ENCODE measurements around the gene RUNX3. TPM values are rescaled to one million over a fixed set of nuclear protein-coding genes. Genes with fewer than 3 reads are reported as not detected.

The RUNX3 gene
- polyA plus RNA-seq, 5 donors = 0.83 to 1.9 (median 1.5) TPM

GRCh38 chr1:24888061-24888970, 41.8 kb downstream of the RUNX3 start:
- DNase-seq = no peak

- DNase-seq = no peak
Observed at GRCh38 chr1:24886241-24886640, 43.8 kb downstream of the RUNX3 start.

GRCh38 chr1:24884751-24885150, 45.3 kb downstream of the RUNX3 start:
- no peak for DNase-seq

- DNase-seq = no peak
Observed at GRCh38 chr1:24881034-24881433, 49.0 kb downstream of the RUNX3 start.

- DNase-seq = no peak
Observed at GRCh38 chr1:24878775-24879742, 51.0 kb downstream of the RUNX3 start.

GRCh38 chr1:24878045-24878444, 52.0 kb downstream of the RUNX3 start:
- DNase-seq = no peak

- DNase-seq = no peak
Observed at GRCh38 chr1:24875991-24876506, 54.0 kb downstream of the RUNX3 start.

- DNase-seq = no peak
Observed at GRCh38 chr1:24875257-24875656, 54.8 kb downstream of the RUNX3 start.

- DNase-seq = no peak
Observed at GRCh38 chr1:24874611-24875234, 55.4 kb downstream of the RUNX3 start.

GRCh38 chr1:24874056-24874455, 56.0 kb downstream of the RUNX3 start:
- DNase-seq = no peak

- no peak for DNase-seq
Observed at GRCh38 chr1:24873148-24873547, 56.9 kb downstream of the RUNX3 start.

- DNase-seq = no peak
Observed at GRCh38 chr1:24872061-24872850, 57.8 kb downstream of the RUNX3 start.

- no peak for DNase-seq
Observed at GRCh38 chr1:24871306-24871901, 58.7 kb downstream of the RUNX3 start.

- DNase-seq = no peak
Observed at GRCh38 chr1:24870551-24871195, 59.4 kb downstream of the RUNX3 start.

- DNase-seq = no peak
Observed at GRCh38 chr1:24868016-24868875, 61.8 kb downstream of the RUNX3 start.

GRCh38 chr1:24867084-24867870, 62.8 kb downstream of the RUNX3 start:
- DNase-seq = no peak

- no peak for DNase-seq
Observed at GRCh38 chr1:24866211-24867083, 63.6 kb downstream of the RUNX3 start.

Measured in right lung (tissue), 5 donors.